ENCODE results near the gene SPIB.

The SPIB gene

GRCh38 chr19:50418176-50419021 is at the start of gene SPIB:
SPIB (plus strand) TSS chr19:50418938; CDS start chr19:50418963, 25 bp downstream.
- intact Hi-C loops (cut with DNase I) = no loop called here
- DNase-seq = no peak

GRCh38 chr19:50371914-50372475 is 46.7 kb upstream of the SPIB start:
- intact Hi-C loops (cut with DNase I) = no loop called here
- no peak for DNase-seq

- intact Hi-C loops (cut with DNase I) = no loop called here
- DNase-seq = peak; percentile 90 to 99 (median 96)
These were observed 42.3 kb upstream of the SPIB start, which contains the start of gene NR1H2 for GRCh38 chr19:50376166-50377050. NR1H2 (plus strand) TSS chr19:50376457; CDS start chr19:50377606, 1,149 bp downstream.

- intact Hi-C loops (cut with DNase I) = no loop called here
- DNase-seq = peak in 1 of 42 donors; percentile 47
These were observed 41.7 kb upstream of the SPIB start for GRCh38 chr19:50377051-50377461.

GRCh38 chr19:50377517-50377916 is 41.2 kb upstream of the SPIB start:
- intact Hi-C loops (cut with DNase I) = no loop called here
- DNase-seq = no peak

- no peak for DNase-seq
- intact Hi-C loops (cut with DNase I) = no loop called here
These were observed 40.4 kb upstream of the SPIB start for GRCh38 chr19:50378169-50378862.

GRCh38 chr19:50378863-50379236 is 39.9 kb upstream of the SPIB start:
- intact Hi-C loops (cut with DNase I) = no loop called here
- DNase-seq = no peak

- DNase-seq = no peak
- intact Hi-C loops (cut with DNase I) = loop anchor here (5.0 kb wide), 1 partner anchor 98 kb away; the partner anchor contains the start of genes EMC10 and GARIN5A
These were observed 39.1 kb upstream of the SPIB start for GRCh38 chr19:50379602-50380001.

GRCh38 chr19:50380137-50380536 is 38.6 kb upstream of the SPIB start:
- intact Hi-C loops (cut with DNase I) = loop anchor here (5.0 kb wide), 1 partner anchor 97 kb away; the partner anchor contains the start of genes EMC10 and GARIN5A
- no peak for DNase-seq

- DNase-seq = no peak
- intact Hi-C loops (cut with DNase I) = loop anchor here (5.0 kb wide), 1 partner anchor 97 kb away; the partner anchor contains the start of genes EMC10 and GARIN5A
These were observed 38.0 kb upstream of the SPIB start for GRCh38 chr19:50380751-50381151.

GRCh38 chr19:50381881-50382729 is 36.6 kb upstream of the SPIB start:
- intact Hi-C loops (cut with DNase I) = loop anchor here (5.0 kb wide), 1 partner anchor 95 kb away; the partner anchor contains the start of genes EMC10 and GARIN5A
- DNase-seq = no peak

- DNase-seq = peak in 3 of 42 donors; percentile 19 to 37 (median 21)
- intact Hi-C loops (cut with DNase I) = loop anchor here (5.0 kb wide), 1 partner anchor 94 kb away; the partner anchor contains the start of genes EMC10 and GARIN5A
These were observed 35.5 kb upstream of the SPIB start for GRCh38 chr19:50383001-50383851.

- peak; percentile 91 to 99 (median 96) for DNase-seq
- intact Hi-C loops (cut with DNase I) = loop anchor here (5.0 kb wide), 1 partner anchor 93 kb away; the partner anchor contains the start of genes EMC10 and GARIN5A
These were observed 34.7 kb upstream of the SPIB start, which contains the start of gene POLD1 for GRCh38 chr19:50383852-50384684. POLD1 (plus strand) TSS chr19:50384347; CDS start chr19:50398852, 14,505 bp downstream.

- intact Hi-C loops (cut with DNase I) = loop anchor here (5.0 kb wide), 1 partner anchor 92 kb away; the partner anchor contains the start of genes EMC10 and GARIN5A
- DNase-seq = peak in 6 of 42 donors; percentile 24 to 67 (median 38)
These were observed 33.8 kb upstream of the SPIB start for GRCh38 chr19:50384685-50385535.
